Naive thymus-derived CD8-positive, alpha-beta T cell (primary cell): Measurements from ENCODE around the gene DDR1. TPM values are rescaled to one million over a fixed set of nuclear protein-coding genes. Genes with fewer than 3 reads are reported as not detected.
"Not testable (repeated sequence)": the region's sequence is repeated elsewhere in the genome, so short reads cannot be mapped to it uniquely, and the experiment has no call there.

Source experiments
- ATAC-seq, 2 donors: fragments of 150-1000 bp; cut with Tn5 transposase in 1 of 2; sonication (Bioruptor Pico), chemical (Tn5 transposase) in 1 of 2; 1 replicate in 1 of 2; 2 replicates in 1 of 2; pipeline ENCODE4 v1.10.0; 2021; ENCODE audit warnings: mild to moderate bottlenecking in 2 of 2, moderate library complexity in 2 of 2
- POLR2A ChIA-PET: fragments of 350-600 bp; sonication (Branson Sonifier 250); formaldehyde crosslinking; loops from one replicate; lab custom pipeline; 2021; ENCODE audit warnings: antibody characterized with exemption; lab: Charles Lee
- DNase-seq, 10 donors: peaks; one replicate each; pipeline versions ENCODE4 v3.0.0 to v3.0.0-alpha.2; 2020 to 2022
- H3K27ac Mint-ChIP-seq, 10 donors: one replicate each; pipeline ENCODE4 v1.8.0; 2020 to 2022; ENCODE audit warnings: mild to moderate bottlenecking in 10 of 10, mixed read lengths in 10 of 10, moderate library complexity in 4 of 10, inconsistent platforms in 1 of 10
- H3K27me3 Mint-ChIP-seq, 5 donors: one replicate each; pipeline ENCODE4 v1.8.0; 2021 to 2022; ENCODE audit warnings: mixed read lengths in 5 of 5
- H3K36me3 Mint-ChIP-seq, 3 donors: one replicate each; pipeline ENCODE4 v1.8.0; 2020 to 2022; ENCODE audit warnings: mixed read lengths in 3 of 3, mild to moderate bottlenecking in 2 of 3, inconsistent platforms in 1 of 3
- H3K4me1 Mint-ChIP-seq, 4 donors: one replicate each; pipeline ENCODE4 v1.8.0; 2021 to 2022; ENCODE audit warnings: mixed read lengths in 4 of 4
- H3K4me3 Mint-ChIP-seq, 10 donors: one replicate each; pipeline ENCODE4 v1.8.0; 2020 to 2022; ENCODE audit warnings: mild to moderate bottlenecking in 10 of 10, mixed read lengths in 10 of 10, moderate library complexity in 6 of 10, inconsistent platforms in 1 of 10
- H3K9me3 Mint-ChIP-seq, 9 donors: one replicate each; pipeline ENCODE4 v1.8.0; 2020 to 2022; ENCODE audit warnings: mixed read lengths in 9 of 9, mild to moderate bottlenecking in 3 of 9, inconsistent platforms in 1 of 9, moderate library complexity in 1 of 9
- polyA plus RNA-seq, 3 donors: library from polyadenylated mRNA; unstranded; fragments of 300-500 nt; fragmentation: Illumina TruSeq; gene quantifications; one replicate each; pipeline ENCODE4 v1.2.3, GENCODE V29; 2021
- total RNA-seq, 8 experiments: library from RNA in 2 of 8; stranded (reverse) in 2 of 8; gene quantifications; one replicate each; pipeline ENCODE4 v1.2.3 and lab custom pipeline; 2021 to 2026

The DDR1 gene
- total and polyA plus RNA-seq, 5 experiments from 2014 or later, result 0.57 to 22.8 (median 5.4) TPM

DNA sequence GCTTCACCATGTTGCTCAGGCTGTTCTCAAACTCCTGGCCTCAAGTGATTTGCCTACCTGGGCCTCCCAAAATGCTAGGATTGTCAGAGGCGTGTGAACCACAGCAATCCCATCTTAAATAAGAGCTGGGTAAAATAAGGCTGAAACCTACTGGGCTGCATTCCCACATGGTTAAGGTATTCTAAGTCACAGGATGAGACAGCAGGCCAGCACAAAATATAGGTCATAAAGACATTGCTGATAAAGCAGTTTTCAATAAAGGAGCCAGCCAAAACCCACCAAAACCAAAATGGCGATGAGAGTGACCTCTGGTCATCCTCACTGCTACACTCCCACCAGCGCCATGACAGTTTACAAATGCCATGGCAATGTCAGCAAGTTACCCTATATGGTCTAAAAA, 10.5 kb upstream of the DDR1 start:
- H3K9me3 Mint-ChIP-seq, result peaks cover 4 to 42% (median 21%) of the 10 kb centered on the region in 9 donors
- H3K36me3 Mint-ChIP-seq, result peaks cover 0 to 20% (median 16%) of the 10 kb centered on the region in 3 donors
- ATAC-seq, H3K27me3 Mint-ChIP-seq, DNase-seq, H3K4me3 Mint-ChIP-seq: not testable (repeated sequence)
- peaks cover 9 to 33% (median 23%) of the 10 kb centered on the region in 4 donors for H3K4me1 Mint-ChIP-seq
- H3K27ac Mint-ChIP-seq, result peak overlapping the region in 1 of 10 donors; percentile 43
- POLR2A ChIA-PET, result interaction anchor here (2.4 kb wide), 1 partner anchor 45 kb away, joined by 6 read pairs; no protein-coding TSS in a partner anchor

- DNase-seq, result no peak
- peaks cover 0 to 29% (median 13%) of the 10 kb centered on the region in 9 donors for H3K9me3 Mint-ChIP-seq
- H3K4me1 Mint-ChIP-seq, result peaks cover 9 to 33% (median 25%) of the 10 kb centered on the region in 4 donors
- H3K27me3 Mint-ChIP-seq, result no peaks in the 10 kb centered on the region
- H3K36me3 Mint-ChIP-seq, result peaks cover 0 to 12% (median 10%) of the 10 kb centered on the region in 3 donors
- ATAC-seq, result no peak
- no peak overlapping the region for H3K4me3 Mint-ChIP-seq
- H3K27ac Mint-ChIP-seq, result no peak overlapping the region
- POLR2A ChIA-PET, result interaction anchor here (0.7 to 2.4 kb wide), 2 partner anchors 46 to 84 kb away, joined by 3 to 6 read pairs; no protein-coding TSS in a partner anchor
Measured at GRCh38 chr6:30875244-30876038, 8.9 kb upstream of the DDR1 start.

DNA sequence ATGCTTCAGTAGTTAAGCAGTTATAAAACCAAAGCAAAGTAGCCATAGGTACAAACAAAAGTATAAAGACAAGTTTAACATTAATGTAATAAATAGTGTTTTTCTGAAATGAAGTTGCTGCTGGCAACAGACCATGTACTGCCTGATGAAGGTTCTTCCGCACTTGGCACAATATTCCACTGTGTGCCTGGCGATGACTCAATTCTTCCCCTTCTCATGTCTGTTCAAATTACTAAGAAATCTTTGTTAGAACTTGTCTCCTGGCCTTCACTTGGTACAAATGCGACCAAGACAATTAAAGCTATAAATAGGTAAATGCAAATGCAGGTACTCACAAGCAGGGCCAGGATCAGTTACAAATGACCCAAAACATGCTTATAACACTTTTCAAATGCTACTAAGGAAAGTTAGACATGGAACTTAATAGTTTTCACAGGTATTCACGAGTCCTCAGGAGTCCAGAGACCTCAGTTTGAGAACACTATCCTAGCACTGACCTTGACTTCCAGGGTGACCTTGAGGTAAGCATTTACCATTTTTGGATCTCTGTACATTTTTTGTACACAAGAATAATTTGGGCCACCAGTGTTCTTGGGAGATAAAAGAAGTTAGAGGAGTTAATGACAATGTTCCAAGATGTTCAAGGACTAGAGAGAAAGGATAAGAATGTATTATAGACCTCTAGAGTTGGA, 8.1 kb upstream of the DDR1 start:
- ATAC-seq, result no peak
- POLR2A ChIA-PET, result interaction anchor here (1.4 to 2.4 kb wide), 3 partner anchors 11 to 47 kb away, joined by 3 to 13 read pairs (median 6); no protein-coding TSS in a partner anchor
- H3K27ac Mint-ChIP-seq, result peak overlapping the region in 4 of 10 donors; percentile 41 to 84 (median 62)

GRCh38 chr6:30877419-30878262, 6.7 kb upstream of the DDR1 start:
- POLR2A ChIA-PET, result interaction anchor here (0.8 to 2.2 kb wide), 5 partner anchors 13 to 147 kb away, joined by 3 to 13 read pairs (median 5); no protein-coding TSS in a partner anchor
- peak overlapping the region; percentile 57 to 95 (median 88) for H3K27ac Mint-ChIP-seq
- ATAC-seq (peak; percentile 78 to 92), DNase-seq (peak; percentile 49 to 86 (median 68))
- H3K4me1 Mint-ChIP-seq, result peaks cover 9 to 27% (median 14%) of the 10 kb centered on the region in 4 donors
- H3K4me3 Mint-ChIP-seq, result peak overlapping the region; percentile 67 to 92 (median 81)
- H3K27me3 Mint-ChIP-seq, result no peaks in the 10 kb centered on the region
- H3K9me3 Mint-ChIP-seq, result peaks cover 0 to 7% (median 0%) of the 10 kb centered on the region in 9 donors
- peaks cover 0 to 4% (median 0%) of the 10 kb centered on the region in 3 donors for H3K36me3 Mint-ChIP-seq

More for the DNA sequence above, 8.1 kb upstream of the DDR1 start:
- peak overlapping the region in 1 of 10 donors; percentile 65 for H3K4me3 Mint-ChIP-seq
- H3K9me3 Mint-ChIP-seq, result peaks cover 0 to 22% (median 11%) of the 10 kb centered on the region in 9 donors
- no peaks in the 10 kb centered on the region for H3K27me3 Mint-ChIP-seq
- DNase-seq, result no peak
- H3K36me3 Mint-ChIP-seq, result peaks cover 0 to 12% (median 6%) of the 10 kb centered on the region in 3 donors
- peaks cover 9 to 27% (median 22%) of the 10 kb centered on the region in 4 donors for H3K4me1 Mint-ChIP-seq

- H3K27ac Mint-ChIP-seq, result peak overlapping the region in 6 of 10 donors; percentile 26 to 72 (median 48)
- H3K4me1 Mint-ChIP-seq, result peaks cover 19 to 39% (median 28%) of the 10 kb centered on the region in 4 donors
- POLR2A ChIA-PET, result interaction anchor here (1.3 to 1.4 kb wide), 2 partner anchors 50 to 53 kb away, joined by 3 to 4 read pairs; no protein-coding TSS in a partner anchor
- no peaks in the 10 kb centered on the region for H3K36me3 Mint-ChIP-seq
- peak overlapping the region in 1 of 10 donors; percentile 38 for H3K4me3 Mint-ChIP-seq
- H3K27me3 Mint-ChIP-seq, result no peaks in the 10 kb centered on the region
- no peak for DNase-seq
- no peaks in the 10 kb centered on the region for H3K9me3 Mint-ChIP-seq
- no peak for ATAC-seq
Measured at GRCh38 chr6:30879684-30880427, 4.5 kb upstream of the DDR1 start.

- DNase-seq, result no peak
- Mint-ChIP-seq H3K9me3 (no peaks in the 10 kb centered on the region), H3K4me1 (peaks cover 27 to 49% (median 37%) of the 10 kb centered on the region in 4 donors), H3K27me3 (no peaks in the 10 kb centered on the region), H3K36me3 (no peaks in the 10 kb centered on the region), H3K27ac (peak overlapping the region in 7 of 10 donors; percentile 11 to 89 (median 73)), H3K4me3 (peak overlapping the region in 1 of 10 donors; percentile 56)
- POLR2A ChIA-PET, result interaction anchor here (0.5 to 1.4 kb wide), 3 partner anchors 54 to 207 kb away, joined by 3 to 4 read pairs (median 3); no protein-coding TSS in a partner anchor
- ATAC-seq, result no peak
Measured at GRCh38 chr6:30880698-30881252, 3.5 kb upstream of the DDR1 start.

- H3K9me3 Mint-ChIP-seq, result no peaks in the 10 kb centered on the region
- H3K27me3 Mint-ChIP-seq, result no peaks in the 10 kb centered on the region
- ATAC-seq (no peak), DNase-seq (no peak)
- POLR2A ChIA-PET, result interaction anchor here (0.5 to 4.8 kb wide), 10 partner anchors 25 to 373 kb away, joined by 3 to 34 read pairs (median 3); partner anchors contain the start of gene GTF2H4
- no peaks in the 10 kb centered on the region for H3K36me3 Mint-ChIP-seq
- H3K4me3 Mint-ChIP-seq, result peak overlapping the region in 7 of 10 donors; percentile 1 to 60 (median 13)
- peaks cover 32 to 54% (median 43%) of the 10 kb centered on the region in 4 donors for H3K4me1 Mint-ChIP-seq
- H3K27ac Mint-ChIP-seq, result peak overlapping the region; percentile 32 to 89 (median 66)
Measured at GRCh38 chr6:30881392-30882203, 2.7 kb upstream of the DDR1 start.

DNA sequence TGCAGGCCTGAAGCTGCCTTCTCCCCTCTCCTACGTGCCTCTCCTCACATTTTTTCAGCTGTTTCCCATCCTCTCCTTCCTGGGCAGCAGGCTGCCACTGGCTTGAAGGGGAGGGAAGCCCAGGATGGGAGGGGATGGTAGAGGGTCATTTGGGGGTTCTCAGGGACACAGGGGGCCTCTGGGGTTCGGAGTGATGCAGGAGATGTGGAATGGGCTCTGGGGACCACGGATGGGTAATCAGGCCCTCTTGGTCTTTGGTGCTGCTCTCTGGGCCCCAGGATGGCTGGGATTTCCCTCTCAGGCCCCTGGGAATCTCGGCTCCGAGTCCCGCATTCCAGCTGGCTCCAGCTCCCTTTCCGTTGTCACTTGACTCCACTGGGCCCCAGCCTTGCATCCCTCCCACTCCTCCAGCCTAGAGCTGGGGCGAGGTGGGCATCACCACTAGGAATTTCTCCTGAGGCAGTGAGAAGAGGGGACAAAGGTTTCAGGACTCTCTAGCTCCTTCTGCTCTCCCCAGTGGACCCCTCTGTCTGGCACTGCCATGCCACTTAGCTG, 2.0 kb upstream of the DDR1 start:
- Mint-ChIP-seq H3K27me3 (no peaks in the 10 kb centered on the region), H3K9me3 (no peaks in the 10 kb centered on the region), H3K27ac (peak overlapping the region in 6 of 10 donors; percentile 11 to 73 (median 30)), H3K4me1 (peaks cover 31 to 51% (median 44%) of the 10 kb centered on the region in 4 donors), H3K4me3 (no peak overlapping the region), H3K36me3 (no peaks in the 10 kb centered on the region)
- ATAC-seq (no peak), DNase-seq (no peak)
- POLR2A ChIA-PET, result interaction anchor here (0.5 to 4.8 kb wide), 9 partner anchors 24 to 374 kb away, joined by 3 to 34 read pairs (median 3); partner anchors contain the start of gene GTF2H4

GRCh38 chr6:30882759-30883684, 1.3 kb upstream of the DDR1 start:
- H3K36me3 Mint-ChIP-seq, result peaks cover 0 to under 1% (median 0%) of the 10 kb centered on the region in 3 donors
- peak overlapping the region; percentile 65 to 92 (median 84) for H3K27ac Mint-ChIP-seq
- peaks cover 26 to 47% (median 37%) of the 10 kb centered on the region in 4 donors for H3K4me1 Mint-ChIP-seq

More at GRCh38 chr6:30882759-30883684, 1.3 kb upstream of the DDR1 start:
- H3K9me3 Mint-ChIP-seq, result no peaks in the 10 kb centered on the region
- POLR2A ChIA-PET, result interaction anchor here (0.5 to 4.8 kb wide), 16 partner anchors 16 to 204 kb away, joined by 3 to 34 read pairs (median 4); partner anchors contain the start of genes FLOT1, GTF2H4, IER3 and VARS2
- H3K27me3 Mint-ChIP-seq, result no peaks in the 10 kb centered on the region
- peak overlapping the region; percentile 70 to 92 (median 78) for H3K4me3 Mint-ChIP-seq
- peak; percentile 43 to 44 for ATAC-seq
- DNase-seq, result peak in 7 of 10 donors; percentile 23 to 39 (median 32)
